B cell (primary cell): ENCODE results near the gene SPINK9. TPM values are rescaled to one million over a fixed set of nuclear protein-coding genes. Genes with fewer than 3 reads are reported as not detected.

Experiments
- ATAC-seq: fragments of 200-7000 bp; cut with Tn5 transposase; one replicate; pipeline ENCODE4 v1.10.0; 2021; ENCODE audit warnings: low read depth, mild to moderate bottlenecking, moderate number of reproducible peaks, moderate library complexity
- CTCF ChIA-PET: fragments of 350-600 bp; sonication (Branson Sonifier 250); formaldehyde crosslinking; loops from one replicate; lab custom pipeline; 2021; ENCODE audit warnings: antibody characterized with exemption, inconsistent platforms; lab: Charles Lee
- POLR2A ChIA-PET: fragments of 350-600 bp; sonication (Branson Sonifier 250); formaldehyde crosslinking; loops from one replicate; lab custom pipeline; 2021; ENCODE audit warnings: antibody characterized with exemption; lab: Charles Lee
- DNase-seq: peaks from one replicate; pipeline ENCODE4 v3.0.0; 2013
- H2AFZ ChIP-seq: 2 replicates; pipeline ENCODE4 v1.6.1; 2012; ENCODE audit warnings: mild to moderate bottlenecking, low read depth, low read length; ENCODE audit not compliant: insufficient read depth, poor library complexity, severe bottlenecking
- H3K27ac ChIP-seq, 2 donors: 1 replicate in 1 of 2; 2 replicates in 1 of 2; pipeline ENCODE4 v1.5.1; 2012 to 2013; ENCODE audit warnings: low read length in 2 of 2, mild to moderate bottlenecking in 2 of 2, moderate library complexity in 1 of 2
- H3K27me3 ChIP-seq, 4 experiments: fragments of 200-600 bp in 1 of 4; sonication (generic) in 1 of 4; replicated peaks in 1 of 4; 1 replicate in 2 of 4; 2 replicates in 2 of 4; pipeline versions ENCODE4 v1.6.1 to v1.7.0; 2013 to 2016; ENCODE audit warnings: low read length in 3 of 4, mild to moderate bottlenecking in 2 of 4, mixed read lengths in 1 of 4, moderate library complexity in 1 of 4; ENCODE audit not compliant: insufficient read depth in 4 of 4, control insufficient read depth in 3 of 4; ENCODE audit errors: control extremely low read depth in 1 of 4
- H3K36me3 ChIP-seq, 2 experiments: replicated peaks in 1 of 2; 1 replicate in 1 of 2; 2 replicates in 1 of 2; pipeline versions ENCODE4 v1.6.1 to v1.7.1; 2013; ENCODE audit warnings: low read length in 1 of 2; ENCODE audit not compliant: insufficient read depth in 2 of 2, control insufficient read depth in 1 of 2; ENCODE audit errors: control extremely low read depth in 1 of 2, extremely low read depth in 1 of 2
- H3K4me1 ChIP-seq, 2 donors: fragments of 200-600 bp in 1 of 2; sonication (generic) in 1 of 2; 1 replicate in 1 of 2; 2 replicates in 1 of 2; pipeline versions ENCODE4 v1.5.1 to v1.6.1; 2013 to 2017; ENCODE audit warnings: low read length in 2 of 2; ENCODE audit not compliant: control insufficient read depth in 2 of 2, insufficient read depth in 2 of 2
- H3K4me2 ChIP-seq: replicated peaks from 2 replicates; pipeline ENCODE3; 2012; ENCODE audit warnings: mild to moderate bottlenecking, low read depth, low read length; ENCODE audit not compliant: poor library complexity, severe bottlenecking
- H3K4me3 ChIP-seq, 5 experiments: fragments of 200-600 bp in 1 of 5; sonication (generic) in 1 of 5; 1 replicate in 3 of 5; 2 replicates in 2 of 5; pipeline versions ENCODE4 v1.5.1 to v1.7.0; 2011 to 2016; ENCODE audit warnings: low read length in 4 of 5, mild to moderate bottlenecking in 4 of 5, low read depth in 2 of 5, control low read depth in 1 of 5, moderate library complexity in 1 of 5; ENCODE audit not compliant: insufficient read depth in 1 of 5; ENCODE audit errors: control extremely low read depth in 1 of 5, extremely low read depth in 1 of 5
- H3K79me2 ChIP-seq: fragments of 200-600 bp; sonication (generic); one replicate; pipeline ENCODE4 v1.6.0; 2016; ENCODE audit warnings: low read length; ENCODE audit not compliant: control insufficient read depth, insufficient read depth
- H3K9ac ChIP-seq: fragments of 200-600 bp; sonication (generic); 2 replicates; pipeline ENCODE4 v1.6.1; 2017; ENCODE audit warnings: mild to moderate bottlenecking, low read length, moderate library complexity
- H3K9me3 ChIP-seq, 3 donors: one replicate each; pipeline versions ENCODE4 v1.6.1 to v1.7.1; 2013; ENCODE audit warnings: low read length in 2 of 3; ENCODE audit not compliant: control insufficient read depth in 2 of 3, insufficient read depth in 1 of 3; ENCODE audit errors: control extremely low read depth in 1 of 3
- H4K20me1 ChIP-seq: 2 replicates; pipeline ENCODE4 v1.6.0; 2012; ENCODE audit warnings: mild to moderate bottlenecking, low read length; ENCODE audit not compliant: insufficient read depth, control insufficient read depth, poor library complexity, severe bottlenecking
- H3K27ac Mint-ChIP-seq: one replicate; pipeline ENCODE4 v1.8.0; 2021; ENCODE audit warnings: mixed read lengths
- H3K27me3 Mint-ChIP-seq: one replicate; pipeline ENCODE4 v1.8.0; 2021; ENCODE audit warnings: mixed read lengths
- H3K4me1 Mint-ChIP-seq: one replicate; pipeline ENCODE4 v1.8.0; 2021; ENCODE audit warnings: mixed read lengths
- H3K4me3 Mint-ChIP-seq: one replicate; pipeline ENCODE4 v1.8.0; 2021; ENCODE audit warnings: mixed read lengths
- H3K9me3 Mint-ChIP-seq: one replicate; pipeline ENCODE4 v1.8.0; 2022; ENCODE audit warnings: mixed read lengths; ENCODE audit not compliant: insufficient read depth
- EZH2 ChIP-seq: IDR thresholded peaks from 2 replicates; pipeline ENCODE4 v1.6.1; 2012; ENCODE audit warnings: borderline replicate concordance, low read depth, mild to moderate bottlenecking, moderate library complexity, low read length; ENCODE audit not compliant: insufficient read depth, poor library complexity, severe bottlenecking
- WGBS: methylation state at CpG from one replicate; pipeline ENCODE4 v1.1.5; 2013; ENCODE audit warnings: missing lambda C conversion rate; ENCODE audit not compliant: insufficient coverage; 5-methylcytosine and 5-hydroxymethylcytosine counted together
- intact Hi-C: fragments of 100-400 bp; cut with micrococcal nuclease; formaldehyde crosslinking; loops from one replicate; pipeline ENCODE4 v1.10.0; 2022
- polyA plus RNA-seq: library from polyadenylated mRNA; depleted of rRNA; stranded (reverse); fragments of >200 nt; gene quantifications from 2 replicates; pipeline ENCODE4 v1.2.3, GENCODE V29; 2012
- total RNA-seq, 2 donors: library from RNA; stranded (reverse); fragments of 120-200 nt in 1 of 2; gene quantifications; 1 replicate in 1 of 2; 2 replicates in 1 of 2; pipeline versions ENCODE4 v1.2.3 to v1.2.4, GENCODE V29; 2013 to 2022
- TF ChIP-seq, protein P1 (sequence below): fragments of 200-600 bp; IDR thresholded peaks from one replicate; pipeline ENCODE4 v1.8.0; 2022; ENCODE audit warnings: antibody characterized with exemption, mild to moderate bottlenecking

Gene SPINK9
- total and polyA plus RNA-seq, 2 donors (not counting 1 experiment from before 2014, with no cell fraction given) = not detected

GRCh38 chr5:148342371-148343045 lies 7.1 kb downstream of the SPINK9 start:
- no peaks in the 10 kb centered on the region for H3K36me3 ChIP-seq
- no peak overlapping the region for H3K27ac Mint-ChIP-seq
- H3K9me3 Mint-ChIP-seq = no peaks in the 10 kb centered on the region
- no peak overlapping the region for H3K4me3 ChIP-seq
- H3K27ac ChIP-seq = no peak overlapping the region
- H3K4me1 Mint-ChIP-seq = no peaks in the 10 kb centered on the region
- H3K27me3 ChIP-seq = no peaks in the 10 kb centered on the region
- H3K4me1 ChIP-seq = no peaks in the 10 kb centered on the region
- H3K79me2 ChIP-seq = no peaks in the 10 kb centered on the region
- WGBS = no CpG with 5 or more reads among the region's 2 CpGs
- no peak for TF ChIP-seq EZH2
- TF ChIP-seq, protein P1, sequence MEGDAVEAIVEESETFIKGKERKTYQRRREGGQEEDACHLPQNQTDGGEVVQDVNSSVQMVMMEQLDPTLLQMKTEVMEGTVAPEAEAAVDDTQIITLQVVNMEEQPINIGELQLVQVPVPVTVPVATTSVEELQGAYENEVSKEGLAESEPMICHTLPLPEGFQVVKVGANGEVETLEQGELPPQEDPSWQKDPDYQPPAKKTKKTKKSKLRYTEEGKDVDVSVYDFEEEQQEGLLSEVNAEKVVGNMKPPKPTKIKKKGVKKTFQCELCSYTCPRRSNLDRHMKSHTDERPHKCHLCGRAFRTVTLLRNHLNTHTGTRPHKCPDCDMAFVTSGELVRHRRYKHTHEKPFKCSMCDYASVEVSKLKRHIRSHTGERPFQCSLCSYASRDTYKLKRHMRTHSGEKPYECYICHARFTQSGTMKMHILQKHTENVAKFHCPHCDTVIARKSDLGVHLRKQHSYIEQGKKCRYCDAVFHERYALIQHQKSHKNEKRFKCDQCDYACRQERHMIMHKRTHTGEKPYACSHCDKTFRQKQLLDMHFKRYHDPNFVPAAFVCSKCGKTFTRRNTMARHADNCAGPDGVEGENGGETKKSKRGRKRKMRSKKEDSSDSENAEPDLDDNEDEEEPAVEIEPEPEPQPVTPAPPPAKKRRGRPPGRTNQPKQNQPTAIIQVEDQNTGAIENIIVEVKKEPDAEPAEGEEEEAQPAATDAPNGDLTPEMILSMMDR = no peak
- no peak overlapping the region for H3K9ac ChIP-seq
- POLR2A ChIA-PET = no interaction called here
- intact Hi-C loops = no loop called here
- DNase-seq = no peak
- no peaks in the 10 kb centered on the region for H3K9me3 ChIP-seq
- no peaks in the 10 kb centered on the region for H3K27me3 Mint-ChIP-seq
- ATAC-seq = no peak
- no peak overlapping the region for H2AFZ ChIP-seq
- no peak overlapping the region for H3K4me2 ChIP-seq
- no peaks in the 10 kb centered on the region for H4K20me1 ChIP-seq
- CTCF ChIA-PET = no interaction called here
- no peak overlapping the region for H3K4me3 Mint-ChIP-seq

DNA sequence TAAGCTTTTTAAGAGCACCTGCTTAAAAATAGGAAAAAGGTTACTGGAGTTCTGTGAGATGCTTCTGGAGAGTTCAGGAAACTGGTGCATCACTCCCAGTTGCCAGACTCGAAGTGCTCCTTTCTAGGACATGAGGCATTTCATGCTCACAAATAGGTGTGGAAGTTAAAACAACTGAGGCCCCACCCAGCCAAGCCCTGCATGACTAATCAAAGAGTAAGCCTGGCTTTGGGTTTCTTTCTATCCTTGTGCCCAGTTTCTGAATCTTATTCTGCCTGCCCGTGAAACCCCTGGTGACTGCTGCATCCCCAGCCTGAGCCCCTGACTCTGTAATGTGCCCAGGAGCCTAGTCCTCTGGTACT lies 7.7 kb downstream of the SPINK9 start:
- Histone ChIP-seq H3K4me1 (no peaks in the 10 kb centered on the region), H3K4me2 (no peak overlapping the region), H3K9ac (no peak overlapping the region), H3K9me3 (no peaks in the 10 kb centered on the region), H3K79me2 (no peaks in the 10 kb centered on the region), H3K27ac (no peak overlapping the region), H3K36me3 (no peaks in the 10 kb centered on the region), H4K20me1 (no peaks in the 10 kb centered on the region), H3K4me3 (no peak overlapping the region), H2AFZ (no peak overlapping the region), H3K27me3 (no peaks in the 10 kb centered on the region)
- WGBS = 84% methylated on average over 2 of the region's 2 CpGs
- DNase-seq (no peak), ATAC-seq (no peak)
- H3K4me3 Mint-ChIP-seq = no peak overlapping the region
- TF ChIP-seq, protein P1 = no peak
- no peak overlapping the region for H3K27ac Mint-ChIP-seq
- no peaks in the 10 kb centered on the region for H3K9me3 Mint-ChIP-seq
- intact Hi-C loops = no loop called here
- H3K4me1 Mint-ChIP-seq = no peaks in the 10 kb centered on the region
- CTCF ChIA-PET = no interaction called here
- POLR2A ChIA-PET = no interaction called here
- H3K27me3 Mint-ChIP-seq = no peaks in the 10 kb centered on the region
